Suprapubic skin (tissue), 3 donors: Measurements from ENCODE around the gene SENP6.

Experiments used
- POLR2A ChIP-seq, 2 donors: fragments of 450-650 bp; IDR thresholded peaks; one replicate each; pipeline ENCODE4 v1.6.1; 2017; ENCODE audit warnings: antibody characterized with exemption in 2 of 2, mild to moderate bottlenecking in 2 of 2, moderate library complexity in 2 of 2
- TF ChIP-seq, protein P1 (sequence below), 2 donors: fragments of 200-600 bp in 1 of 2; fragments of 450-650 bp in 1 of 2; sonication (generic) in 1 of 2; IDR thresholded peaks; one replicate each; pipeline ENCODE4 v1.5.1; 2016 to 2019; ENCODE audit warnings: antibody characterized with exemption in 2 of 2, mild to moderate bottlenecking in 1 of 2, moderate library complexity in 1 of 2

DNA sequence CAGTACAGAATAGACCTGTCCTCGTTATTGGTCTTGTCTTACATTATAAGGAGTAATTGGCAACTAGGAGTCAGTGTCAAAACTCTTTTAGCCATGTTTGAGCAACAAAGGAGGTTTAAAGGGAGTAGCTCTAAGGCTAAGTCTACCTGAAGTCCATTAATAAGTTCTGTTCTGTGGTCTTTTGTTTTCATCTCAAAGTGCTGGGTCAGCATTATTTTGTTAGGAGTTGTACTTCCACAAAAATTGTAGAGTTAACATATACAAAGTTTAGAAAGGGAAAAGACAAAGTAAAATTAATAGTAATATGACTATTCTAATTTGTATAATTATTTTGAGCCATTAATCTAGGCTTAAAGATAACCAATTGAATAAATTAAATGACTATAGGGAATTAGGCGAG is 12.7 kb upstream of the SENP6 start:
- TF ChIP-seq, protein P1, sequence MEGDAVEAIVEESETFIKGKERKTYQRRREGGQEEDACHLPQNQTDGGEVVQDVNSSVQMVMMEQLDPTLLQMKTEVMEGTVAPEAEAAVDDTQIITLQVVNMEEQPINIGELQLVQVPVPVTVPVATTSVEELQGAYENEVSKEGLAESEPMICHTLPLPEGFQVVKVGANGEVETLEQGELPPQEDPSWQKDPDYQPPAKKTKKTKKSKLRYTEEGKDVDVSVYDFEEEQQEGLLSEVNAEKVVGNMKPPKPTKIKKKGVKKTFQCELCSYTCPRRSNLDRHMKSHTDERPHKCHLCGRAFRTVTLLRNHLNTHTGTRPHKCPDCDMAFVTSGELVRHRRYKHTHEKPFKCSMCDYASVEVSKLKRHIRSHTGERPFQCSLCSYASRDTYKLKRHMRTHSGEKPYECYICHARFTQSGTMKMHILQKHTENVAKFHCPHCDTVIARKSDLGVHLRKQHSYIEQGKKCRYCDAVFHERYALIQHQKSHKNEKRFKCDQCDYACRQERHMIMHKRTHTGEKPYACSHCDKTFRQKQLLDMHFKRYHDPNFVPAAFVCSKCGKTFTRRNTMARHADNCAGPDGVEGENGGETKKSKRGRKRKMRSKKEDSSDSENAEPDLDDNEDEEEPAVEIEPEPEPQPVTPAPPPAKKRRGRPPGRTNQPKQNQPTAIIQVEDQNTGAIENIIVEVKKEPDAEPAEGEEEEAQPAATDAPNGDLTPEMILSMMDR (IDR thresholded peaks at IDR 0.05) = no peak
- no peak for TF ChIP-seq POLR2A (IDR thresholded peaks at IDR 0.05)
